Measurements from ENCODE around the gene OOSP1.
A peak's percentile ranks its signal among the peaks of the same experiment; 100 is the strongest.
"Not testable (repeated sequence)": the region's sequence is repeated elsewhere in the genome, so short reads cannot be mapped to it uniquely, and the experiment has no call there.

Gene OOSP1

DNA sequence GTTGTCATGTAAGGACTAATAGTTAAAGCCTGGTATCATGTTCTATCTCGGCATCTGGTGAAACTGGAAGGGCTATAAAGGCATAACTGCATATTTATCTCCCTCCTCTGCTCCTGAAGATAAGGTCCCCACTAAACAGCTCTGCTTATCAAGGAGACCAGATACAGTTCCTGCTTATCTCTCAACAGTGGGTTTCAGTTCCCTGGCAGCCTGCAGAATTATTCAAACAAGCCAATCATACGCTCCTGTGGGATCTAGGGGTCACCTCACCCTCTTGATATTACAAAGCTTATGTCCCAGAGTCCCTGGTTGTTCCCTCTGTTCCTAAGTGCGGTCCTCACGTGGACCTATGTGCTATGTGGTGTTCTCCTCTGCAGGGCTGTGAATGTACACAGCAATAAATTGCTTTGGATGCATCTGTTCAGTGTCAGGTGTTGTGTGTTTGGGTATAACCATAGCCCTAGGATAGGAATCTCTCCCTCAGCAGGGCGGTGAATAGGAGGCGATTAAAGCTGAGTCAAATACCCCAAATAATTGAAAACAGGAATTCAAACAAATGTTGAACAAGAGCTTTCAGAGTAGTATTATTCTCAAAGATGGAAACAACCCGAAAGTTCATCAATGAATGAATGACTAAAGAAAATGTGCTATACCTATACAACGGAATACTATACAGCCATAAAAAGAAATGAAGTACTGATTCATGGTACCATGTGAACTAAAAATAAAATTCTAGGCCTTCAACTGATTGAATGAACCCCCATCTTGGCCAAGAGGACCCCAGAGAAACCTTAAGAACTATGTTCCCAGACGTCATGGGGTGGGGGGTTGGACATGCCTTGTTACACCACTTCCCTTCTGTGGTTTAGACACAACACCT lies 22.5 kb downstream of the OOSP1 start:
- DNase-seq (ENCODE audit: low read depth), result peak; percentile 97

DNA sequence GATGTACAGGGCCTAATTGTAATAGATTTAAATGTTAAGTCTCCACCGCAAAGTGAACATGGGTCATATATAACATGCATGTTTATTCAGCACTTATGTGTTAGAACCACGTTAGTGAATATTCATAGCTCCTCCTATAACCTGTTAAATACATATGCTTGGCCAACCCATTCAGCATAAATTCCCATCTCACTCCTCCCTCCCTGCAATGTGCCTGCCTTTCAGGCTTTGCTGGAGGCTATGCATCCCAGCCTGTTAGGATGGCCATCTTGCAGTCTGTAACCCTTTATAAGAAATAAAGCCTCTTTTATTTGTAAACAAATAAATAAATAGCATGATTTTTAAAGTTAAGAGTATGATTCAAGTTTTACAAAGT lies 23.9 kb downstream of the OOSP1 start:
- no peak for DNase-seq (ENCODE audit: low read depth)

DNA sequence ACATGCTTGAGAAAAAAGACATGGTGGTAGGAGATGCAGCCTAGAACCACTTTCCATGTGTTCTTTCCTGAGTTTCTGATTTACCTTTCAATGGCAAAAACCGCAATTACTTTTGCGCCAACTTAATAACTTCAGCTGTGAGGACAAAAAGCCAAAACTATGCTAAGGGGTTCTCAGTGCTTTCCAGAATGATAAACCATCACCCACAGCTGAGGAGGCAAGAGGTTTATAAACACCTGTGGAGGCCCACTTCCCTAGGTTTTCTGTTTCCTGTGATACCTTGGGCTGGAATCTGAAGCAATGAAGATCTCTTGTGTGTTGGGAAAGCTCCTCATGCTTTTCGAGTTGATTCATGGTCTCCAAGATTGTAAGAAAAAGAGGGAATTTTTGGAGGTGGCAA lies 25.5 kb downstream of the OOSP1 start, which contains the start of gene OOSP4A:
OOSP4A (plus strand) TSS at position 301 of the 400 bp plus-strand sequence; CDS start at position 301, 0 bp downstream.
- no peak for DNase-seq (ENCODE audit: low read depth)

DNA sequence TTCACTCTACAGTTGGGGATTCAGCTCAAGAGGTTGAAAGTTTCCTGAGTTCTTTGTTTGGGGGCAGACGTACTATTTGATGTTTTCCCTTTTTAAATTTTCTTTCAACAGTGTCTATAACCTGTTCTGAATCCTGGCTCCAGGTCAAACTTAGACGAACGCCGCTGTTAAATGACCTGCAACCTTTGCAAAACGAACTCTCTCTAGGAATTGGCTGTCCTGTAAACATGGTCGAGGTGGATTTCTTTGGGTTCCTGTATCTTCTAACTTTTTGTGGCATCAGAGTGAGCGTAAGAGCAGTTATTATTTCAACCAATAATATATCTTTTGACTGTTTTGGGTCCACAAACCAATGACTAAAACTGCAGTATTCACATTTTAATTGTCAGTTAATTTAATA lies 27.2 kb downstream of the OOSP1 start:
- DNase-seq (ENCODE audit: low read depth), result no peak

DNA sequence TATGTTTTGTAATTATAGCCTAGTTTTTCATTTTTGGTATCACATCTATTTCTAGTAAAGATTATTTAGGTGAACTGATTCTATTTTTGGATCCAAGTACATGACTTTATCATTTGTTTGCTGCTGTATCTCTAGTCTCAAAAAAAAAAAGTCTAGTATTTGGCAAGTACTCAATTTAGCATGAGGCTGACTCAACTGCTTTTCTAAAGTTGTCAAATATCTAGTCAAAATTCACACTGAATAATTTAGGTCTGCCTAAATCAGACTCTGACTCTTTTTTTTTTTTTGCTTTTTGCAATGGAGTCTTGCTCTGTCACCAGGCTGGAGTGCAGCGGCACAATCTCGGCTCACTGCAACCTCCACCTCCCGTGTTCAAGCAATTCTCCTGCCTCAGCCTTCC lies 28.0 kb downstream of the OOSP1 start:
- no peak for DNase-seq (ENCODE audit: low read depth)

DNA sequence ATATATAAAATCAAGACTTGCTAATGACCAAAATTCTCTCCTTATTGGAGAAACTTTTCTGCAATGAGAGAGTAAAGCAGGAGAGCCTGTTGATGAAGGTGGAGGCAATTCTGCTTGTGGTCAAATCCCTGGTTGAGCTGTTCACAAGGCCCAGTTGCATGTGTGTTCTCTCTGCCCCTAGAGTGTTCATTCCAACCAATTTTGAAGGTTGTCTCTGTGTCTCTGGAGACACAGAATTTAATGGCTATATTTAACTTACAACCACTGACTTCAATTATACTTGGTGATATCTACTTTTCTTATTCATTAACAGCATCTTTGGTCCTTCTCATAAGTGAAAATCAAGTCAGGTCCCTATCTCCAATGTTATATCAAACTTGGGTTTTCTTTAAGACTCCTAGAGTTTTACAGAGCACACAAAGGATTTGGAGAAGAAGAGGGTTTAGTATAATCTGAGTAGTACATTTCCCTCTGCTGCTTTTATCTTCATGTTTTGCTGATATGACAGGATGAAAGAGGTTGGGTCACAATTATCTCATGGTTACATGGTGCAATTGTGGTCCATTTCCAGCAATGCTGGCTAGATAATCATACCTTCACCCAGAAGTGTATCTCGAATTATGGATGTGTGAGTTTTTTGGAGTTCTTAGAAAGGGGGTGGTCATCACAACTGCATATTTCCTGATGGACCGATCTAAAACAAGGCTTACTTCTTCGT lies 29.6 kb downstream of the OOSP1 start:
- no peak for DNase-seq (ENCODE audit: low read depth)

DNA sequence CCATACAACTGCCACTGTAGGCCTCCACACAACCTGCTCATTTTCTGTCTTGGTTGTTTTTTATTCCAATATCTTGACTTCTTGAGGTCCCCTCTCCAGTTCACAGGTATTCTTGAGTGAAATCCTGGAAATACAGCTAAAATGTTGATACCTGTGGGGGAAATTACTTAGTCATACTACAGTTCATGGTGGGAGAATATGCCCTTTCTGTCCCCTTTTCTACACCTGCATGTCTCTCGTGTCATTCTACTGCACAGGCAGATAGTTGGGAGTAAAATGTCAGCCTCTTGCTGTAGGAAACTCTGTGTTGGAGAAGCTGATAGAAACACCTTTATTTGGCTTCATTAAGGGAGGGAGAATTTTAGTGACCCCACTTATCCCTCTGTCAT lies 30.2 kb downstream of the OOSP1 start:
- no peak for DNase-seq (ENCODE audit: low read depth)

DNA sequence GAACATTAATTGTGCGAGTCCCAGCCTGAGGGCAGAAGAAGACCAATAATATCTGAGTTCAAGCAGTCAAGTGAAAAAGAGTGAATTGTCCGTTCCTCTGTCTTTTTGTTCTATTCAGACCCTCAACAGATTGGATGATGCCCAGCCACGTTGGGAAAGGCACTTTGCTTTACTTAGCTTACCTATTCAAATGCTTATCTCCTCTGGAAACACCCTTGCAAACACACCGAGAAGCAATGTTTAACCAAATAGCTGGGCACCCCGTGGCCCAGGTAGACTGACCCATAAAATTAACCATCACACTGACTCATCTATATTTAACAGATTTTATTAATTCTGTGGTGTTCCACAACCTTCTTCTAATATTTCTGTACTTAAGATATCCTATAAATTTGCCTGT lies 34.9 kb downstream of the OOSP1 start:
- no peak for DNase-seq (ENCODE audit: low read depth)

DNA sequence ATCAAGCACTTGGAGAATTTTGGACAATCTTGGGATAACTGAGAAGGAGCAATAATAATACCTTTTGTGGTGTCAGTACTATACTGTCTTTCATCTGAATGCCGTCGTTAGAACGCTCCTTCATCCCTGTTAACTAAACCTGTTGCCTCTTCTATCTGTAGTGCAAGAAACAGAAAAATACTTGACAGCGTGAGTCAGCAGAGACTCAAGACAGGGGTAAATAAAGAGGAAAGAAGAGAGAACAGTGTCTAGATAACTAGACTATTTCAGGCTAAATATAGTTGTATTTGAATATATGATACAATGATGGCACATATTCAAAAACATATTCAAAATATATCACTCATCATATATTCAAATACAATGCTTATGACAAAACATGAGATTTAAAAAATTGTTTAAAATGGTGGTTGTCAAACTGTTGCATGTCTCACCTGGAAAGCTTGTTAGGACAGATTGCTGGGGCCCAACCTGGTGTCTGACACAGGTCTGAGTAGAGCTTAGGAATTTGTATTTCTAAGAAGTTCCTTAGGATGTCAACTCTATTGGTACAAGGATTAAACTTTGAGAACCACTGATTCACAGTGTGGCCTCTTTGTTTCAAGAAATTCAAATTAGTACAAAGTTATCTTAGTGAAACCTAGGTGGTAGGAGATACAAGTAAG lies 43.0 kb downstream of the OOSP1 start:
- no peak for DNase-seq (ENCODE audit: low read depth)

DNA sequence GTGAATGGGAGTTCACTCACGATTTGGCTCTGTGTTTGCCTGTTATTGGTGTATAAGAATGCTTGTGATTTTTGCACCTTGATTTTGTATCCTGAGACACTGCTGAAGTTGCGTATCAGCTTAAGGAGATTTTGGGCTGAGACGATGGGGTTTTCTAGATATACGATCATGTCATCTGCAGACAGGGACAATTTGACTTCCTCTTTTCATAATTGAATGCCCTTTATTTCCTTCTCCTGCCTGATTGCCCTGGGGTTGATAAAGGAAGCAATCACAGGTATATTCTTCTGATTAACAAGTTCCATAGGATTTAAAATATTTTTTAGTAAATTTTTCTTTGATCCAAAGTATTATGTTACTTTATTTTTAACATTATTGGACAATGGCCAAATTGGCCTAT lies 43.8 kb downstream of the OOSP1 start:
- not testable (repeated sequence) for DNase-seq (ENCODE audit: low read depth)

DNA sequence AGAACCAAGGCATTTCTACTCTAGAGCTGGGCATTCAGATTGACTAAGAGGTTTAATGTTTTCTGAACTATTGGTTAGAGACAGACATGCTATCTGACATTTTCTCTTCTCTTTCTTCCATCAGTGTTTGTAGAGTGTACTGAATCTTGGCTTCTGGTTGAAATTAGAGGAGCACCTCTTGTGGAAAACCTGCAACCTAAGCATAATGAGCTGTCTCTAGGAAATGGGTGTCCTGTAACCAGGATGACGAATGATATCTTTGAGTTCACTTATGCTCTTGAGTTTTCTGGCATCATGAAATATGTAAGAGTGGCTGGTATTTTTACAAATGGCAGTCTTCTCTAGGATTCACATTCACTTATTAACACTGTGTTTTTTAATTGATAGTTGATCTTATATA lies 45.0 kb downstream of the OOSP1 start:
- DNase-seq (ENCODE audit: low read depth), result no peak

DNA sequence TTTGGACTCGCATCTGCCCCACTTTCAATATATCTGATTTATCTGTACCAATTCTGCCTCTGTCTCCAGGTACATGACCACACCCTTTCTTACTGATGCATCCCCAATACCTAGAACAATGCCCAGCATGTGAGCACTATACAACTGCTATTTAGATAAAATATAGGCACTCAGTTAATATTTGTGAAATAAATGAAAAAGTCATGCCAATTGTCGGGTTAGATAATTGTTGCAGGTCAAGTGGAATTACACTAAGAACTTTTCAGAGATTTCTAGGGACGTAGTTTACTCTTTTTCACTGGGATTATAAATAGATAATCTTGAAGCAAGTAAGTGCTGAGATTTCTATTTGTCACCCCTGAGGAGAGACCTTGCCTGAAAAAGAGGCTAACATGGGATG lies 46.1 kb downstream of the OOSP1 start:
- DNase-seq (ENCODE audit: low read depth), result no peak

DNA sequence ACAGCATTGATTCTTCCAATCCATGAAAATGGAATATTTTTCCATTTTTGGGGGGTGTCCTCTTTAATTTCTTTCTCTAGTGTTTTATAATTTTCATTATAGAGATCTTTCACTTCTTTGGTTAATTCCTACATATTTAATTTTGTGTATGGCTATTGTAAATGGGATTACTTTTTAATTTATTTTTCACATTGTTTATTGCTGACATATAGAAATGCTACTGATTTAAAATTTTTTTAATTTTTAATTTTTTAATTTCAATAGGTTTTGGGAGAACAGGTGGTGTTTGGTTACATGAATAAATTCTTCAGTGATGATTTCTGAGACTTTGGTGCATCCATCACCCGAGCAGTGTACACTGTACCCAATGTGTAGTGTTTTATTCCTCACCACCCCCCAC lies 52.2 kb downstream of the OOSP1 start:
- no peak for DNase-seq (ENCODE audit: low read depth)

DNA sequence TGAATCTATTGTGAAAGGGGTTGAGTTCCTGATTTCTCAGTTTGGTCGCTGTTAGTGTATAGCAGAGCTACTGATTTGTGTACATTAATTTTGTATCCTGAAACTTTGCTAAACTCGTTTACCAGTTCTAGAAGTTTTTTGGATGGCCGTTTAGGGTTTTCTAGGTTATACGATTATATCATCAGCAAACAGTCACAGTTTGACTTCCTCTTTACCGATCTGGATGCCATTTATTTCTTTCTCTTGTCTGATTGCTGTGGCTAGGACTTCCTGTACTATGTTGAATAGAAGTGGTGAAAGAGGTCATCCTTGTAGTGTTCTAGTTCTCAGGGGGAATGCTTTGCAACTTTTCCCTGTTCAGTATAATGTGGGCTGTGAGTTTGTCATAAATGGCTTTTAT lies 54.2 kb downstream of the OOSP1 start:
- DNase-seq (ENCODE audit: low read depth), result peak; percentile 39

DNA sequence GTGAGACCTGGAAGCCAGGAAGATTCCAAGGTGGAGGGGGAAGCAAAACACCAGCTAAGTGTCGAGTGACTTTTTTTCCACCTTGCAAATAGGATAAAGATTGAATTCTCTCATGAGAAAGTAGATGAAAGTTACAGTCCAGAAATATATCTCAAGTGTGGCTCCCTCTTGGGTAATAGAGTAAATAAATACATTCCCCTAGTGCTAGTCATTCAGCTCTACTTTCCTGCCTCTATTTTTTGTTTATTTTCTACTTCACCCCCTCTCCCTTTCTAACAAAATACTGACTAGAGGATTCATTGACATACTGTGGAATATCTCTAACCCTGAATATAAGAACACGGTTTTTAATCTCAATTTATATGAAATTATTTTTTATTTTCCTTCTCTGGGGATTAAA lies 59.6 kb downstream of the OOSP1 start:
- no peak for DNase-seq (ENCODE audit: low read depth)

DNA sequence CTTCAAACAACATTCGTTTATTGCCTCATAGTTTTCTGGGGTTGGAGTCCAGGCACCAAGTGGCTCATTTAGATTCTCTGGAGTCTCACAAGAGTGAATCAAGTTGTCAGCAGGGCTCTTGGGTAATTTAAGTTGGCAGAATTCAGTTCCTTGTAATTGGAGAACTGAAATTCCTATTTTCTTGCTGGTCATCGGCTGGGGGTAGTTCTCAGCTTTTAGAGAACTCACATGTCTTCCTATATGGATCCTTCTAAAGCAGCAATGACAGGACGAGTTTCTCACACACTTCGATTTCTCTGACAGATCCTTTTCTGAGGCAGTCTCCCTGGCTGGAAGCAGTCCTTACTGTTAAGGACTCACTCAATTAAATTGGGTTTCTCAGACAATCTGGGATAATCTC lies 61.5 kb downstream of the OOSP1 start:
- DNase-seq (ENCODE audit: low read depth), result no peak

DNA sequence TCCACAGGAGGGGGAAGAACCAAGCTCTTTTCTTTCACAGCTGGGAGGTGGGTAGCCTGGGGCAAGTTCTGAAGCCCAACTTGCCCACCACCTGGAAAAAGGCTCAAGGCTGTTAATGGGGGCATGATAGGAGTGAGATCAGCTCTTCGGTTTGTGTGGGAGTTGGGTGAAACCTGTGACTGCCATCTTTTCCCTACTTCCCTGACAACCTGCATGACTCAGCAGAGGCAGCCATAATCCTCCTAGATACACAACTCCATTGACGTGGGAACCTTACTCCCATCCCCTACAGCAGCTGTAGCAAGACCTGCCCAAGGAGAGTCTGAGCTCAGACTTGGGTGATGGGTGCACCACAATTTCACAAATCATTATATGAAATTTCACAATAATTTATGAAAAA lies 65.5 kb downstream of the OOSP1 start:
- no peak for DNase-seq (ENCODE audit: low read depth)

DNA sequence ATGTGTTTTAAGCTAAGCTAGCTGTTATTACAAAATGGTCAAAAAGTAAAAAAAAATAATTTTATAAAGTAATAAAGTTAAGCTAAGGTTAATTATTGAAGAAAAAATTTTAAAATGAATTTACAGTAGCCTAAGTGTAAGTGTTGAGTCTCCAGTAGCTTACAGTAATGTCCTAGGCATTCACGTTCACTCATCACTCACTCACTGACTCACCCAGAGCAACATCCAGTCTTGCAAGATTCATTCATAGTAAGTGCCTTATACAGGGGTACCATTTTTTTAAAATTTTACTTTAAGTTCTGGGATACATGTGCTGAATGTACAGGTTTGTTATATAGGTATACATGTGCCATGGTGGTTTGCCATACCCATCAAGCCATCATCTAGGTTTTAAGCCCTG lies 67.1 kb downstream of the OOSP1 start:
- DNase-seq (ENCODE audit: low read depth), result no peak
